Right lung (tissue), 5 donors: ENCODE measurements around the gene UBE2E1. TPM values are rescaled to one million over a fixed set of nuclear protein-coding genes. Genes with fewer than 3 reads are reported as not detected.
"Not testable (repeated sequence)": the region's sequence is repeated elsewhere in the genome, so short reads cannot be mapped to it uniquely, and the experiment has no call there.

Experiments
- DNase-seq, 2 donors: peaks; one replicate each; pipeline ENCODE4 v3.0.0-alpha.2; 2013
- polyA plus RNA-seq, 5 donors: library from polyadenylated mRNA; unstranded; fragments of 120-200 nt; gene quantifications; one replicate each; pipeline versions ENCODE4 v1.2.1 to v1.2.3, GENCODE V29; 2013; ENCODE audit warnings: inconsistent platforms in 1 of 5, low replicate concordance in 1 of 5; ENCODE audit not compliant: insufficient read length in 5 of 5, insufficient read depth in 1 of 5

The UBE2E1 gene
- polyA plus RNA-seq, 5 donors, result 164 to 227 (median 220) TPM

- no peak for DNase-seq
These were observed 71.2 kb downstream of the UBE2E1 start for GRCh38 chr3:23876923-23877322.

GRCh38 chr3:23877329-23877980 is 71.7 kb downstream of the UBE2E1 start:
- DNase-seq, result no peak

GRCh38 chr3:23879485-23879884 is 73.7 kb downstream of the UBE2E1 start:
- no peak for DNase-seq

DNA sequence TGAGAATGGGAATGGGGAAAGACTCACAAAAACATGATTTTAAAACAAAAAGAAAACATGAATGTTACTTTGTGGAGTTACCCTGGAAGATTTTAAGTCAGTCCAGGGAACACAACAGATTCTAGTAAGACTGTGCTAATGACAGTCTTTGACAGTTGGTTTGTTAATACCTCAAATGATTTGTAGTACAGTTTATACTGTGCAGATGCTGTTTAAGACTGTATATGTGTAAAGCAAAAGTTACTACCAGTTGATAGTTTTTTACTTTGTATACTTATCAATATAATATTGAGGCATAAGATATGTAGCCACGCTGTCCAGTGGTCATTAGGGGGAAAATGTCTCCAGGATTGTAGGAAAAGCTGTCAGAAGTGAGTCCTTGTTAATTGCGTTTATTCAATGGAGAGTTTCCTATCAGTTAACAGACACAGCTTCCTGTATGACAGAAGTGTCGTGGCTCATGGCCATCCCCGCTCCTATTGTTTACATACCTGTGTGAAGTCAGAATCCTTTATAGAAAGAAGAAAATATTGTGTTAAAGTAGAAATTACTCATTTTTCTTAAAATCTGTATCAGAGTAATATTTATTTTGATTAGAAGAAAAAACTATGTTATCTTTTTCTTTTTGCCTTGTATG is 75.1 kb downstream of the UBE2E1 start:
- DNase-seq, result no peak

DNA sequence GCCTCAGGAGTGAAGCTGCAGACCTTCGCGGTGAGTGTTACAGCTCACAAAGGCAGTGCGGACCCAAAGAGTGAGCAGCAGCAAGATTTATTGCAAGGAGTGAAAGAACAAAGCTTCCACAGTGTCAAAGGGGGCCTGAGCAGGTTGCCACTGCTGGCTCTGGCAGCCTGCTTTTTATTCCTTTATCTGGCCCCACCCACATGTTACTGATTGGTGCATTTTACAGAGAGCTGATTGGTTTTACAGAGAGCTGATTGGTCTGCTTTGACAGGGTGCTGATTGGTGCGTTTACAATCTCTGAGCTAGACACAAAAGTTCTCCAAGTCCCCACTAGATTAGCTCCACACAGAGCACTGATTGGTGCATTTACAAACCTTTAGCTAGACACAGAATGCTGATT is 76.2 kb downstream of the UBE2E1 start:
- not testable (repeated sequence) for DNase-seq

- no peak for DNase-seq
These were observed 76.7 kb downstream of the UBE2E1 start for GRCh38 chr3:23882487-23882918.

- no peak for DNase-seq
These were observed 78.7 kb downstream of the UBE2E1 start for GRCh38 chr3:23884481-23884880.

- DNase-seq, result no peak
These were observed 79.5 kb downstream of the UBE2E1 start for GRCh38 chr3:23885210-23885609.

DNA sequence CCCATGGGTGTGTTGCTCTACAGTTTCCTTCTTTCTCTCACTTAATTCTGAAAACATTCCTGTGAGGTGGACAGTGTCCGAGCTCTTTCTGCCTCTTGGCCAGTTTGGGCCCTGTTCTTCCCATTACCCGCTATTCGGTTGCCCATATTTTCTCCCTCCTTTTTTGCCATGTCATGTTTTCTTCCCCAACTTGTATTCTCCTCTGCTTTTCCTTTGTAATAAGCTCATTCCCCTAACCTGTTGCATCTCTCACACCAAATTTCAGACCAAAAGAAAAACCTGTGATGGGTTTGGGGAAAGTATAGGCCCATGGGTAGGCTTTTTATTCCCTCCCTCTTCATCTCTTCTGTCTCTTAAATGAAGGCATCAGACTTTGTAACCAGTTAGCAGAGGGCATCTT is 80.6 kb downstream of the UBE2E1 start:
- no peak for DNase-seq

DNA sequence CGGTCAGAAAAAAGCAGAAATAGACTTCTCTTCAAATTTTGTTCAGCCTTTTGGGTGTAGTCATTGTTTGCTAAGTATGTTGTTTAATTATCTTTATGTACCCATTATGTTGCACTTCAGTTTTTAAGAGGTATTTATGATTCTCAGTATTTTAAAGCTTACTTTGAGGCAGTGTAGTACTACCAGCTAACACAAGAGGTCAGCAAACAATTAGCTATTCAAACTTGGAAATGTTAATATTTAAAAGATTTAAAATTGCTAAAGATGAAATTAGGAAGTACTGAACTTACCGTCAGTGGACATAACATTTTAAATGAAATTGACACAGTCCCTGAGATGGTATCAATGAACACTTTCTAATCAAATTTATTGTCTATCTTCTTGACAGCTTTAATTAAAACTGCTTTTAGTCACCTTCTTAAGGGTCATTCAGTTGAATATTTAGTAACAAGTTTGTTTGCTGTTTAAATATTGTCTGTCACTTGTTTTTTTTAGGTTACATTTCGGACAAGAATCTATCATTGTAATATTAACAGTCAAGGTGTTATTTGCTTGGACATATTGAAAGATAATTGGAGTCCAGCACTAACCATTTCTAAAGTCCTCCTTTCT is 83.0 kb downstream of the UBE2E1 start:
- DNase-seq, result peak in 1 of 2 donors; percentile 28

DNA sequence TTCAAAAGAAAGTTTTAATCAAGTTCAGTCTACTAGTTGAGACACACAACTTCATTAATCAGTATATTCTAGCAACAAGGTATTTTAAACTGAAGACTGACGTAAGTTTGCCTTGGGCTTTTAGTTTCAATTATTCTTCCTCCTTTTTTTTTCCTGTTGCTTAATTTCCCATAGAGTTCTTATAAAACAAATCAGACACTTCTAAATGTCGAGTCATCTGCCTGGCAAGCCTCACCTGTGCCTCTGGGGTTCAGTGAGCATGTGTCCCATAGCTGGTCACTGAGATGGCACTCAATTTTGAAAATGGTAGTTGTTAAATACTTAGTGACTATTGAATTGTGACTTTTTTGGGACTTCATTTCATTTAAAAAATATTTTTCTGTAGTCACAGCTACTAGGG is 83.6 kb downstream of the UBE2E1 start:
- DNase-seq, result no peak

- DNase-seq, result no peak
These were observed 84.2 kb downstream of the UBE2E1 start for GRCh38 chr3:23889950-23890349.

GRCh38 chr3:23894254-23895061 is 88.7 kb downstream of the UBE2E1 start:
- DNase-seq, result no peak

GRCh38 chr3:23895181-23895580 is 89.4 kb downstream of the UBE2E1 start:
- DNase-seq, result no peak

DNA sequence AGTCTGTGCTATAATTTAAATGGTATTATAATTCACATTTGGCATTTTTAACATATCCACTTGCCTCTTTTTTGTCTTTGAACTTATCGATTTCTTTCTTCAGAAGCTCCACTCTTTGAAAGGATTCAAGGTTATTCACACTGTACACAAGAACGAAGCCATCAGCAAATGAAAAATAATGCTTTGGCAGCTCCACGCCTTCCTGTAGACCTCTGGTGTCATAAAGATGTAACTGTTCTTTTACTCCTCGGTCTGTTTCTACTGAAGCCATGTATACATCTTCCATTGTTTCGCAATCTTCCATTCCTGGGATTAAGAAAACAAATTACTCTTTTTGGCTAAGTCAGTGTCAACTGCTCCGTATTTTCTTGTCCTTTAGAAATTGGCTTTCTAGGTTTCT is 95.0 kb downstream of the UBE2E1 start:
- no peak for DNase-seq

DNA sequence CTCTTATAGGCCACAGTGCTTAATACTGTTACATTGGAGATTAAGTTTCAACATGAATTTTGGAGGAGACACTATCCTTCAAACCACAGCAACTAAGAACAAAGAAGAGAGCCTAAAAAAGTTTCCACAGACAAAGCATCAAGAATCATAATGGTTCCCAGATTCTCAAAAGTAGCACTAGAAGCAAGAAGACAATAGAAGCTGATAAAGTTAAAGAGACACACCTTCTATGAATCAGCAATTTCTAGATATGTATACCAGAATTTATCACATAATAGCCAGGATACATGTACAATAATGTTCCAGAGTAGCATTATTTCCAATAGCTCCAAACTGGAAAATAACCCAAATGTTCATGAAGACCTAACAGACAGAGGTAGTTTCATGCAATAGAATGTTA is 98.8 kb downstream of the UBE2E1 start:
- no peak for DNase-seq

DNA sequence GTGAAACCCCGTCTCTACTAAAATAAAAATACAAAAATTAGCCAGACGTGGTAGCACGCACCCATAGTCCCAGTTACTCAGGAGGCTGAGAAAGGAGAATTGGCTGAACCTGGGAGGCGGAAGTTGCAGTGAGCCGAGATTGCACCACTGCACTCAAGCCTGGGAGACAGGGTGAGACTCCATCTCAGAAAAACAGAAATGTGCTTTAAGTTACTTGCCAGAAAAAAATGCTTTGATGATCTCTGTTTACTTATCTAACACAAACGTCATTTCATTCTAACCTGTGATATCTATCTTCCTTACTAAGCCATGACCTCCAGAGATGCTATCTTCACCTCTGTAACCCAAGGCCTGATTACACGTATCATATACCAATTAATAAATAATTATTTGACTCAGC is 103.6 kb downstream of the UBE2E1 start:
- DNase-seq, result no peak

- no peak for DNase-seq
These were observed 105.6 kb downstream of the UBE2E1 start for GRCh38 chr3:23911397-23911796.

DNA sequence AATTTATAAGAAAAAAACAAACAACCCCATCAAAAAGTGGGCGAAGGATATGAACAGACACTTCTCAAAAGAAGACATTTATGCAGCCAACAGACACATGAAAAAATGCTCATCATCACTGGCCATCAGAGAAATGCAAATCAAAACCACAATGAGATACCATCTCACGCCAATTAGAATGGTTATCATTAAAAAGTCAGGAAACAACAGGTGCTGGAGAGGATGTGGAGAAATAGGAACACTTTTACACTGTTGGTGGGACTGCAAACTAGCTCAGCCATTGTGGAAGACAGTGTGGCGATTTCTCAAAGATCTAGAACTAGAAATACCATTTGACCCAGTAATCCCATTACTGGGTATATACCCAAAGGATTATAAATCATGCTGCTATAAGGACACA is 106.6 kb downstream of the UBE2E1 start:
- DNase-seq, result not testable (repeated sequence)

DNA sequence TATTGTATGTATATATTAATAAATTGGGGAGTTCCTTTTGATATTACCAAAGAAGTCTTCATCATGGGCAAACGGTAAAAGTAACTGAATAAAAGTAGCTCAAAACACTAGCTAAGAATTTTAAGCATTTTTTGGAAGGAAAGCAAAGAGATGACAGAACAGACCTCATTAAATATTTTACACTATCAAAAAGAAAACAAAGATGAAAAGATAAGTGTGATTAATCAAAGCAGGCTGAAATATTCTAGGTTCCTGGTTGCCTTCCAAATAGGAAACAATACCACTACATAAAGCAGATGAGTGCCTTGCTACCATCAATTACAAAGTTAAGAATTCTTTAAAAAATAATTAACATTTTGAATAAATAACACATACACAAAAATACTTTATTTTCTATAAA is 107.4 kb downstream of the UBE2E1 start:
- DNase-seq, result no peak

DNA sequence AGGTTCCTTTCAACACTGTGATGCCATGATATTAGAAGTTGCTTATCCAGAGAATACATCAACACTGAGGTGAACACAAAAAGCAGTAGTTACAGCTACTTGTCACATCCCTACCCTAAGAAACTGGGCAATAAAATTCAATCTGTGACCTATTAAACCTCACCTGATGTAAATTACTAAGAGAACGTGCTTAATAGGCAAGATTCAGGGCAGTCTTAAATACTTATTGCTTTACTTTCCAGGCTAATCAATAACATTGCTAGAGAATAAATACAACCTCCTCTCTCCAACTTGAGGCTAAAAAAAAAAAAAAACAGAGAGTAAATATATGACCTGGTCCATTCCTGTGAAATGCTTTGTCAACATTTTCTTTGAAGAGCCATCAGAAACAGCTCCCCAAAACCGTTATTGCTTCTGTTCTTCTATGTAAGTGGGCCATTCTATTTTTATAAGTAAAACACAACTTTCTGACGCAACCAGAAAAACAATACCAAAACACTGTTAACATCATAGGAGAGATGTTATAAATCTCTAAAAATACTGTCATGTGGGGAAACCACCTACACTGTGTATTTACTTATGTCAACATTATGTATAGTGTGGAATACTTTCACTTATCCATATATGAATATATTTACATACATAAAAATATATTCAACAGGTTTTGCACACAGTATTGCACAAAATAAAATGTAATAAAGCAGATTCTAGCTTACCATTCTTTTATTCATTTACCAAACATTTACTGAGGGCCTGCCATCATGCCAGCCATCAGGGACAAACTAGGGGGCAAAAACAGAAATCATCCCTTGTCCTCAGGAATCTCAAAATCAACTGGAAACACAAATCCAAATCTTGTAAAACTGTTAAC is 108.4 kb downstream of the UBE2E1 start:
- no peak for DNase-seq
